Forelimb muscle (tissue), 1 donor: Measurements from ENCODE around the gene RNF212B. TPM values are rescaled to one million over a fixed set of nuclear protein-coding genes. Genes with fewer than 3 reads are reported as not detected.
"Not testable (repeated sequence)": the region's sequence is repeated elsewhere in the genome, so short reads cannot be mapped to it uniquely, and the experiment has no call there.

Source experiments
- DNase-seq: peaks from one replicate; pipeline ENCODE4 v3.0.0-alpha.2; 2013; ENCODE audit warnings: low read depth
- polyA plus RNA-seq: library from polyadenylated mRNA; unstranded; fragments of 120-200 nt; gene quantifications from one replicate; pipeline ENCODE4 v1.2.1, GENCODE V29; 2013; ENCODE audit not compliant: insufficient read length

Gene RNF212B
- polyA plus RNA-seq, 1 donor: 0.59 TPM

GRCh38 chr14:23243066-23243465 lies 5.3 kb downstream of the RNF212B start:
- no peak for DNase-seq

DNA sequence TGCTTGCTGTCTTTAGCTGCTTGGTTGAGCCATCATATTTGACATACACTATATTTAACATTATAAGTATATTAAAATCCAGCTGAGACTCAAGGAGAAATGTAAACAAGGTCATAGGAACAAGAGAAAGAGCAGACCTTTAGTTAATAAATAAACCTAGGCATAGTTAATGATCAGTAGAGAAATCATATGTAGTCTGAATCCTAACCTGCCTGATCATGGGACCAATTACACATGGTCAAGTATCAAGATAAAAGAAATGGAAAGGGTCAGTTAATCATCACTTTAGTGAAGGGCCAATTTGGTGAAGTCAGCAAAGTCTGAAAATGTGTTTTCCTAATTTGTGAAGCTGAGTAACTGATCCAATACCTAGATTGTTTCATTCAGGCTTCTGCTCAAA lies 7.5 kb downstream of the RNF212B start:
- no peak for DNase-seq

DNA sequence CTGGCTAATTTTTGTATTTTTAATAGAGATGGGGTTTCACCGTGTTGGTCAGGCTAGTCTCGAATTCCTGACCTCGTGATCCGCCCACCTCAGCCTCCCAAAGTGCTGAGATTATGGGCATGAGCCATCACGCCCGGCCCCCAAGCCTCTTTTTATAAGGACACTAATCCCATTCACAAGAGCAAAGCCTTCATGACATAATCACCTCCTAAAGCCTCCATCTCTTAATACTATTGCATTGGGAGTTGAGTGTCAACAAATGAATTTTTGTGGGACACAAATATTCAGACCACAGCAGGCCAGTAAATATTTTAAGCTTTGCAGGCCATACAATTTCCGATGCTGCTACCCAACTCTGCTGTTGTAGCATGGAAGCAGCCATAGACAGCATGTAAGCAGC lies 10.9 kb downstream of the RNF212B start:
- DNase-seq: no peak

GRCh38 chr14:23249824-23250223 lies 12.1 kb downstream of the RNF212B start:
- DNase-seq: no peak

DNA sequence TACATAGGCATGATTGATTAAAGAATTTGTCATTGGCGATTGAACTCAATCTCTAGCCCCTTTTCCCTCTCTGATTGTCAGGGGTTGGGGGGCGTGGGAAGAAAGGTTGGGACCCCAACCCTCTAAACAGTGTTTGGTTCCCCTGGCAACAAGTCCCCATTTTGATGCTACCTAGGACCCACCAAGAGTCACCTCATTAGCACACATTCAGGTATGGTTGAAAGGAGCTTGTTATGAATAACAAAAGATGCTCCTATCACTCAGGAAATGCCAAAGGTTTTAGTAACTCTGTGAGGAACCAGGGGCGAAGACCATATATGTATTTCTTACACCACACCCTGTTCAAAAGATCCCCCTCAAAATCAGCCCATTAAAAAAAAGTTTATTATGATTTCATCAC lies 14.3 kb downstream of the RNF212B start:
- no peak for DNase-seq

DNA sequence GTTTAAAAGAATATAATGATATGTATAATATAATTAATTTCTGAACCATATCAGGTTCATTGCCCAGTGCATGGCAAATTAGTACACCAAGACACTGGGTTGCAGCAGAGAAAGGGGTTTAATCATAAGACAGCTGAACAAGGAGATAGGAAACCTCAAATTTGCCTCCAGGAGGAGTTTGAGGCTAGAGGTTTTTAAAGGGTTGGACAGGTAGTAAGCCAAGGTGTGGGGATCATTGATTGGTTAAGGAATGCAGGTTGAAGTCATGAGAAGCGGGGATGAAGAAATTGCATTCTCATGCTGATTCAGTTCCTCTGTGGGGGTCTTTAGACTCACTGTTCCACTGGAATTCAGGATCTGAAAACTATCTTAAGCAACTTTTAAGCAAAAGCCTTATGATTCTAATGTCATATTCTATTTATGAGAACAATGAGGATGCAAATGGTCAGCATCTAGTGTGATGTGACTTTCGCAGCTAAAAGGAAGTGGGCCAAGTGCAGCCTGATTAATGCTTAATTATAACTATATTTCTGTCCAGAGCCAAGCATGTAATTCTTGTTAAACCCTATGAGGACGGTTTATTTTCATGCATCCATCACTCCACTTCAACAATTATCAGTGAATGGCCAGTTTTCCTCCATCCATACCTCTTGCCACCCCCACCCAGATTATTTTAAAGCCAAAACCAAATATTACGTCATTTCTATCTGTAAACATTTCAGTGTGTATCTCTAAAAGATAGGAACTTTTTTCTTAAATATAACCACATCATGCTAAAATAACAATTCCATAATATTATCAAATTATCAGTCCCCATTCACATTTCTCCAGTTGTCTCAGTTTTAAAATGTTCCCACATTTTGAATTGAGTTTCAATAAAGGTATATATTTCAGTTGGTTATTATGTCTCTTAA lies 14.9 kb downstream of the RNF212B start:
- DNase-seq: no peak

GRCh38 chr14:23258256-23258655 lies 20.5 kb downstream of the RNF212B start:
- no peak for DNase-seq

DNA sequence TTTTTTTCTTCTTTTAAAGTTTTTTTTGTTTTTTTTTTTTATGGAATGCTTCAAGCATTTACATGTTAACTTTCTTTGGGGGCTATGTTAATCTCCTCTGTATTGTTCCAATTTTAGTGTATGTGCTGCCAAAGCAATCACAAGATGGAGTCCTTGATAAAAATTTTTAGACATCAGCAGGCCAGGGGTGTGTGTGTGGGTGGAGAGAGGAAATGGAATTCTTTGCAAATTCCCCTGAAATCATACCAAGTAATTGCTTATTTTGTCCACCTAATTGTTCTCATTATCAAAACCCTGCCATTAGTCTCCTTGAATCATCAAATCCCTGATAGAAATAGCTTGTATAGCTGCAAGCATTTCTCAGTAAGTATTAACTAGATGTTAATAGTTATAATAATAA lies 21.7 kb downstream of the RNF212B start:
- no peak for DNase-seq

GRCh38 chr14:23260849-23261248 lies 23.1 kb downstream of the RNF212B start:
- not testable (repeated sequence) for DNase-seq

- no peak for DNase-seq
These were observed 31.5 kb downstream of the RNF212B start for GRCh38 chr14:23269193-23269592.

GRCh38 chr14:23275412-23275811 lies 37.7 kb downstream of the RNF212B start:
- DNase-seq: no peak

DNA sequence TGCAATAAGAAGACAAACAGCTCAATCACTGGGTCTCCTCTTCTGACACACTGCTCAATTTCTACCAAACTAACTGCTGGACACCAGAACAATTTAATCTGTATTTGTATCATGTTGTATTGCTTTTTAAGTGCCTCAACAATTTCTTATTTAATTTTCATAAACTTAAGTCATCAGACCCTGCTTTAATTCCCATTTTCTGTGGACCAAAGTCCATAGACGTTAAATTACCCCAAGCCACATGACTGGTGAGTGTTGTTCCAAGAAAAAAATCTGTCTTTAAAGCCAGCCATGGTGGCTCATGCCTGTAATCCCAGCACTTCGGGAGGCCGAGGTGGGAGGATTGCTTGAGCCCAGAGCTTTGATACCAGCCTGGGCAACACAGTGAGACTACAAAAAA lies 39.5 kb downstream of the RNF212B start:
- DNase-seq: no peak

- not testable (repeated sequence) for DNase-seq
These were observed 40.2 kb downstream of the RNF212B start for GRCh38 chr14:23277928-23278327.

GRCh38 chr14:23281247-23281646 lies 43.5 kb downstream of the RNF212B start:
- no peak for DNase-seq

GRCh38 chr14:23284654-23285529 lies 47.2 kb downstream of the RNF212B start:
- no peak for DNase-seq

- DNase-seq: no peak
These were observed 47.8 kb downstream of the RNF212B start for GRCh38 chr14:23285530-23286019.

- DNase-seq: peak; percentile 93
These were observed 48.5 kb downstream of the RNF212B start, which contains the start of gene HOMEZ for GRCh38 chr14:23286020-23286901. TSS of gene HOMEZ (minus strand) at chr14:23286132. CDS start at chr14:23285952, 180 bp downstream.

GRCh38 chr14:23286902-23287479 lies 49.3 kb downstream of the RNF212B start:
- no peak for DNase-seq

GRCh38 chr14:23294734-23295561 lies 57.2 kb downstream of the RNF212B start:
- no peak for DNase-seq
